Measurements from ENCODE around the gene POU2AF1.

GRCh38 chr11:111411456-111411855 is 32.4 kb upstream of the POU2AF1 start:
- no peak for TF ChIP-seq CTCF (IDR thresholded peaks at IDR 0.05)
- TF ChIP-seq POLR2A (IDR thresholded peaks at IDR 0.05) = no peak

Data from right lobe of liver (tissue), 4 donors.